ENCODE data around the gene ENAH. TPM values are rescaled to one million over a fixed set of nuclear protein-coding genes. Genes with fewer than 3 reads are reported as not detected.
A peak's percentile ranks its signal among the peaks of the same experiment; 100 is the strongest.

Gene ENAH
- total RNA-seq, 1 donor from 2014 or later, result 749 TPM

DNA sequence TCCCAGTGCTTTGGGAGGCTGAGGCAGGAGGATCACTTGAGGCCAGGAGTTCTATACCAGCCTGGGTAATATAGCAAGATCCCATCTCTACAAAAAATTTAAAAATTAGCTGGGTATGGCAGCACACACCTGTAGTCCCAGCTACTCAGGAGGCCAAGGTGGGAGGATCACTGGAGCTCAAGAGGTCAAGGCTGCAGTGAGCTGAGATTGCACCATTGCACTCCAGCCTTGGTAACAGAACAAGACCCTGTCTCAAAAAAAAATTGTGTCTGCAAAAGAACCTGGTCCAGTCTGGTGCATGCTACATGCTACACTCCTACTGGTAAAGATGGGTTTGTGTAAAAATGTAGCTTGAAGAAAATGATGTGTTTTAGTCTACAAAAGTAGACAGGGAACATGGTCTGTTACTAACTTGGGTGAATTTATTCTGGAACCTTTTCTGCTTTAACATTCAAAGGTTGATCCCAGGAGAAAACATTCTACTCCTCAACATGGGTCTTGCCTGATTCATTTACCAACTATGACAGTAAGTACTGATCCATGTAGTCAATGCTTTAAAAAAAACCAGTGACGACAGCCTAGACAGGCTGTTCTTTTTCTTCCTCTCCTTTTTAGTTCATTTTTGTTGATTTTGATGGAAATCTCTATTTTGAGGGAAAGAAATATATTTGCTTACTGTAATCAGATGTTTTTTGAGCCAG, 32.7 kb upstream of the ENAH start:
- no peaks in the 10 kb centered on the region for H3K4me1 ChIP-seq (ENCODE audit: insufficient read depth, low read length)
- Mint-ChIP-seq H3K4me3 (ENCODE audit: unreplicated experiment) (no peak overlapping the region), H3K36me3 (ENCODE audit: low read depth, unreplicated experiment) (no peaks in the 10 kb centered on the region), H3K27me3 (ENCODE audit: low read depth, unreplicated experiment) (peaks cover 11% of the 10 kb centered on the region), H3K4me1 (ENCODE audit: low read depth, unreplicated experiment) (peaks cover 20% of the 10 kb centered on the region), H3K27ac (ENCODE audit: unreplicated experiment) (peak overlapping the region; percentile 31), H3K9me3 (ENCODE audit: unreplicated experiment) (no peaks in the 10 kb centered on the region)
- no peaks in the 10 kb centered on the region for H3K9me3 ChIP-seq (ENCODE audit: insufficient read depth, low read depth, low read length)
- FAIRE-seq (no peak), DNase-seq (ENCODE audit: low read depth) (peak; percentile 25)
- no peaks in the 10 kb centered on the region for H3K79me2 ChIP-seq (ENCODE audit: insufficient read depth, low read length)
- H3K27me3 ChIP-seq (ENCODE audit: insufficient read depth, low read length), result peaks cover 10% of the 10 kb centered on the region
- no peak overlapping the region for H2AFZ ChIP-seq (ENCODE audit: low read depth, low read length)
- H3K4me3 ChIP-seq (ENCODE audit: insufficient read depth, low read depth, low read length), result no peak overlapping the region
- no peak overlapping the region for H3K27ac ChIP-seq (ENCODE audit: low read depth, low read length)
- no peak for TF ChIP-seq CTCF (IDR thresholded peaks at IDR 0.05; ENCODE audit: insufficient read depth, low read depth, low read length)
- TF ChIP-seq EZH2 (IDR thresholded peaks at IDR 0.05; ENCODE audit: insufficient read depth, low read length), result no peak
- H3K4me2 ChIP-seq (ENCODE audit: low read length), result no peak overlapping the region
- no peak overlapping the region for H3K9ac ChIP-seq (ENCODE audit: low read length)
- no peaks in the 10 kb centered on the region for H3K36me3 ChIP-seq (ENCODE audit: insufficient read depth, low read length)
- no peaks in the 10 kb centered on the region for H4K20me1 ChIP-seq (ENCODE audit: insufficient read depth, low read length)

GRCh38 chr1:225684741-225685140, 31.8 kb upstream of the ENAH start:
- Mint-ChIP-seq H3K27me3 (ENCODE audit: low read depth, unreplicated experiment) (peaks cover 18% of the 10 kb centered on the region), H3K9me3 (ENCODE audit: unreplicated experiment) (no peaks in the 10 kb centered on the region), H3K4me3 (ENCODE audit: unreplicated experiment) (no peak overlapping the region), H3K27ac (ENCODE audit: unreplicated experiment) (no peak overlapping the region), H3K4me1 (ENCODE audit: low read depth, unreplicated experiment) (peaks cover 11% of the 10 kb centered on the region), H3K36me3 (ENCODE audit: low read depth, unreplicated experiment) (no peaks in the 10 kb centered on the region)
- Histone ChIP-seq H3K27me3 (ENCODE audit: insufficient read depth, low read length) (peaks cover 10% of the 10 kb centered on the region), H2AFZ (ENCODE audit: low read depth, low read length) (no peak overlapping the region), H3K36me3 (ENCODE audit: insufficient read depth, low read length) (no peaks in the 10 kb centered on the region), H4K20me1 (ENCODE audit: insufficient read depth, low read length) (no peaks in the 10 kb centered on the region), H3K9ac (ENCODE audit: low read length) (no peak overlapping the region), H3K4me3 (ENCODE audit: insufficient read depth, low read depth, low read length) (no peak overlapping the region), H3K79me2 (ENCODE audit: insufficient read depth, low read length) (no peaks in the 10 kb centered on the region), H3K27ac (ENCODE audit: low read depth, low read length) (no peak overlapping the region), H3K4me1 (ENCODE audit: insufficient read depth, low read length) (no peaks in the 10 kb centered on the region), H3K9me3 (ENCODE audit: insufficient read depth, low read depth, low read length) (no peaks in the 10 kb centered on the region), H3K4me2 (ENCODE audit: low read length) (no peak overlapping the region)
- DNase-seq (ENCODE audit: low read depth), result no peak
- no peak for FAIRE-seq
- TF ChIP-seq CTCF (IDR thresholded peaks at IDR 0.05; ENCODE audit: insufficient read depth, low read depth, low read length), result no peak
- no peak for TF ChIP-seq EZH2 (IDR thresholded peaks at IDR 0.05; ENCODE audit: insufficient read depth, low read length)

DNA sequence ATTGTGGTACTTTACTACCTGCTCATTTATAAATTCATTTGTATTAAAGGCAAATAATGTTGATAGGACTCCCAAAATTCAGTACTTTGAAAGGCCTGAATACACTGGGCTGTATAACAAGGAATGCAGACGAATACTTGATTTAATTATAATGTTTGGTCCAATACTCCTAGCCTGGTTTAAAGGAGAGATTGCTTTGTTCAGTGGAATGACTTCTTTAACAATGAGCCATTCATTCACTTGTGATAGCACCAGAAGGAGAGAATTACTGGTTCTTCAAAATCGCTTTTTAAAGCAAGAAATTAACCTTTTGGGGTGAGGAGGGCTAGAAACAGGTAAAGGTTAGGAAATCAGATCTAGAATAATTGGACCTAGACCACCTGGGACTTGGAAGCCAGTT, 28.3 kb upstream of the ENAH start:
- no peaks in the 10 kb centered on the region for H3K9me3 ChIP-seq (ENCODE audit: insufficient read depth, low read depth, low read length)

More for the DNA sequence above, 28.3 kb upstream of the ENAH start:
- Mint-ChIP-seq H3K36me3 (ENCODE audit: low read depth, unreplicated experiment) (no peaks in the 10 kb centered on the region), H3K9me3 (ENCODE audit: unreplicated experiment) (no peaks in the 10 kb centered on the region), H3K27ac (ENCODE audit: unreplicated experiment) (no peak overlapping the region), H3K27me3 (ENCODE audit: low read depth, unreplicated experiment) (peaks cover 31% of the 10 kb centered on the region), H3K4me1 (ENCODE audit: low read depth, unreplicated experiment) (peaks cover 8% of the 10 kb centered on the region), H3K4me3 (ENCODE audit: unreplicated experiment) (no peak overlapping the region)
- no peak for TF ChIP-seq CTCF (IDR thresholded peaks at IDR 0.05; ENCODE audit: insufficient read depth, low read depth, low read length)
- no peak for TF ChIP-seq EZH2 (IDR thresholded peaks at IDR 0.05; ENCODE audit: insufficient read depth, low read length)
- H3K27ac ChIP-seq (ENCODE audit: low read depth, low read length), result no peak overlapping the region
- H3K27me3 ChIP-seq (ENCODE audit: insufficient read depth, low read length), result peaks cover 17% of the 10 kb centered on the region
- no peaks in the 10 kb centered on the region for H3K79me2 ChIP-seq (ENCODE audit: insufficient read depth, low read length)
- H3K4me2 ChIP-seq (ENCODE audit: low read length), result no peak overlapping the region
- DNase-seq (ENCODE audit: low read depth) (no peak), FAIRE-seq (no peak)
- H2AFZ ChIP-seq (ENCODE audit: low read depth, low read length), result no peak overlapping the region
- peaks cover 2% of the 10 kb centered on the region for H3K4me1 ChIP-seq (ENCODE audit: insufficient read depth, low read length)
- H4K20me1 ChIP-seq (ENCODE audit: insufficient read depth, low read length), result no peaks in the 10 kb centered on the region
- H3K4me3 ChIP-seq (ENCODE audit: insufficient read depth, low read depth, low read length), result no peak overlapping the region
- no peak overlapping the region for H3K9ac ChIP-seq (ENCODE audit: low read length)
- no peaks in the 10 kb centered on the region for H3K36me3 ChIP-seq (ENCODE audit: insufficient read depth, low read length)
